ENCODE measurements around the gene TCERG1. TPM values are rescaled to one million over a fixed set of nuclear protein-coding genes. Genes with fewer than 3 reads are reported as not detected.

TCERG1 gene
- total RNA-seq, 2 donors from 2014 or later = 46.0 to 54.1 TPM

- intact Hi-C loops (cut with DNase I, micrococcal nuclease) = no loop called here
- ATAC-seq = no peak
Observed at GRCh38 chr5:146510559-146511125, 63.5 kb downstream of the TCERG1 start.

GRCh38 chr5:146513462-146513861, 66.3 kb downstream of the TCERG1 start:
- intact Hi-C loops (cut with DNase I, micrococcal nuclease) = no loop called here

More at GRCh38 chr5:146510559-146511125, 63.5 kb downstream of the TCERG1 start:
- no peak for DNase-seq

GRCh38 chr5:146514575-146514974, 67.4 kb downstream of the TCERG1 start:
- intact Hi-C loops (cut with DNase I, micrococcal nuclease) = no loop called here
- no peak for ATAC-seq
- no peak for DNase-seq

More at GRCh38 chr5:146513462-146513861, 66.3 kb downstream of the TCERG1 start:
- DNase-seq = no peak
- peak; percentile 81 for ATAC-seq

GRCh38 chr5:146515473-146516150, 68.5 kb downstream of the TCERG1 start:
- no peak for DNase-seq
- intact Hi-C loops (cut with DNase I, micrococcal nuclease) = no loop called here
- ATAC-seq = no peak

GRCh38 chr5:146516151-146516475, 69.0 kb downstream of the TCERG1 start, which contains the start of gene GPR151:
Gene GPR151 (minus strand): TSS chr5:146516190. CDS start chr5:146516113, 77 bp downstream.
- ATAC-seq (no peak), DNase-seq (no peak)
- intact Hi-C loops (cut with DNase I, micrococcal nuclease) = no loop called here

- DNase-seq (no peak), ATAC-seq (no peak)
- intact Hi-C loops (cut with DNase I, micrococcal nuclease) = no loop called here
Observed at GRCh38 chr5:146519554-146519953, 72.4 kb downstream of the TCERG1 start.

GRCh38 chr5:146520731-146521130, 73.6 kb downstream of the TCERG1 start:
- intact Hi-C loops (cut with DNase I, micrococcal nuclease) = no loop called here
- peak; percentile 77 for ATAC-seq
- DNase-seq = no peak

GRCh38 chr5:146521403-146522106, 74.4 kb downstream of the TCERG1 start:
- no peak for ATAC-seq
- intact Hi-C loops (cut with DNase I, micrococcal nuclease) = no loop called here
- no peak for DNase-seq

GRCh38 chr5:146523698-146524097, 76.6 kb downstream of the TCERG1 start:
- intact Hi-C loops (cut with DNase I, micrococcal nuclease) = no loop called here

GRCh38 chr5:146527785-146528184, 80.7 kb downstream of the TCERG1 start:
- intact Hi-C loops (cut with DNase I, micrococcal nuclease) = no loop called here
- DNase-seq (no peak), ATAC-seq (no peak)

More at GRCh38 chr5:146523698-146524097, 76.6 kb downstream of the TCERG1 start:
- ATAC-seq (no peak), DNase-seq (no peak)

GRCh38 chr5:146528236-146528635, 81.1 kb downstream of the TCERG1 start:
- no peak for DNase-seq
- intact Hi-C loops (cut with DNase I, micrococcal nuclease) = no loop called here
- no peak for ATAC-seq

GRCh38 chr5:146529984-146530383, 82.9 kb downstream of the TCERG1 start:
- no peak for ATAC-seq
- intact Hi-C loops (cut with DNase I, micrococcal nuclease) = no loop called here

GRCh38 chr5:146533260-146533857, 86.2 kb downstream of the TCERG1 start:
- intact Hi-C loops (cut with DNase I, micrococcal nuclease) = no loop called here
- ATAC-seq (peak; percentile 86), DNase-seq (peak; percentile 45 to 80)

More at GRCh38 chr5:146529984-146530383, 82.9 kb downstream of the TCERG1 start:
- DNase-seq = no peak

- DNase-seq (no peak), ATAC-seq (no peak)
- intact Hi-C loops (cut with DNase I, micrococcal nuclease) = no loop called here
Observed at GRCh38 chr5:146533882-146534281, 86.7 kb downstream of the TCERG1 start.

GRCh38 chr5:146538432-146538831, 91.3 kb downstream of the TCERG1 start:
- ATAC-seq (no peak), DNase-seq (no peak)
- intact Hi-C loops (cut with DNase I, micrococcal nuclease) = no loop called here

GRCh38 chr5:146539973-146540372, 92.8 kb downstream of the TCERG1 start:
- no peak for DNase-seq
- intact Hi-C loops (cut with DNase I, micrococcal nuclease) = loop anchor here (5.0 to 10.0 kb wide), 2 partner anchors 425 to 637 kb away; no protein-coding TSS in a partner anchor
- ATAC-seq = no peak

- ATAC-seq (no peak), DNase-seq (no peak)
- intact Hi-C loops (cut with DNase I, micrococcal nuclease) = loop anchor here (5.0 to 10.0 kb wide), 2 partner anchors 424 to 637 kb away; no protein-coding TSS in a partner anchor
Observed at GRCh38 chr5:146540414-146540813, 93.3 kb downstream of the TCERG1 start.

GRCh38 chr5:146541958-146542849, 95.1 kb downstream of the TCERG1 start:
- ATAC-seq (peak; percentile 96), DNase-seq (peak; percentile 46 to 74)
- intact Hi-C loops (cut with DNase I, micrococcal nuclease) = loop anchor here (5.0 to 10.0 kb wide), 2 partner anchors 423 to 635 kb away; no protein-coding TSS in a partner anchor

Data from left colon (tissue), 2 donors.